ENCODE data around the gene ALX4.

The ALX4 gene

GRCh38 chr11:44243086-44243485, 66.9 kb downstream of the ALX4 start:
- no peak for DNase-seq

- DNase-seq: no peak
Measured at GRCh38 chr11:44241851-44242250, 68.1 kb downstream of the ALX4 start.

GRCh38 chr11:44237156-44237555, 72.8 kb downstream of the ALX4 start:
- DNase-seq: no peak

- no peak for DNase-seq
Measured at GRCh38 chr11:44236296-44236695, 73.6 kb downstream of the ALX4 start.

GRCh38 chr11:44235765-44236201, 74.2 kb downstream of the ALX4 start:
- DNase-seq: no peak

GRCh38 chr11:44229624-44230023, 80.3 kb downstream of the ALX4 start:
- DNase-seq: no peak

- DNase-seq: no peak
Measured at GRCh38 chr11:44229098-44229497, 80.8 kb downstream of the ALX4 start.

GRCh38 chr11:44228379-44228778, 81.6 kb downstream of the ALX4 start:
- DNase-seq: no peak

GRCh38 chr11:44226945-44227344, 83.0 kb downstream of the ALX4 start:
- DNase-seq: no peak

GRCh38 chr11:44226490-44226889, 83.4 kb downstream of the ALX4 start:
- DNase-seq: no peak

- no peak for DNase-seq
Measured at GRCh38 chr11:44224867-44225501, 85.0 kb downstream of the ALX4 start.

GRCh38 chr11:44223238-44223637, 86.7 kb downstream of the ALX4 start:
- DNase-seq: no peak

GRCh38 chr11:44221992-44222391, 87.9 kb downstream of the ALX4 start:
- no peak for DNase-seq

- DNase-seq: no peak
Measured at GRCh38 chr11:44221456-44221855, 88.5 kb downstream of the ALX4 start.

- DNase-seq: no peak
Measured at GRCh38 chr11:44219830-44220796, 89.8 kb downstream of the ALX4 start.

- no peak for DNase-seq
Measured at GRCh38 chr11:44217432-44217831, 92.5 kb downstream of the ALX4 start.

GRCh38 chr11:44213148-44213547, 96.8 kb downstream of the ALX4 start:
- DNase-seq: no peak

GRCh38 chr11:44212128-44212527, 97.8 kb downstream of the ALX4 start:
- no peak for DNase-seq

Measured in activated naive CD4-positive, alpha-beta T cell treated with anti-CD3 and anti-CD28 coated beads, Interleukin-2, amount 50 U/mL, for 16 hours (primary cell).